ENCODE measurements around the gene GIT2.
"Not testable (repeated sequence)": the region's sequence is repeated elsewhere in the genome, so short reads cannot be mapped to it uniquely, and the experiment has no call there.

GIT2 gene

GRCh38 chr12:109995686-109996482 lies at the start of gene GIT2:
Gene GIT2, minus strand, starts transcription at chr12:109996368. Its CDS starts 144 bp downstream, at chr12:109996224.
- DNase-seq: peak; percentile 59

GRCh38 chr12:110042264-110042663 lies 46.1 kb upstream of the GIT2 start:
- no peak for DNase-seq

GRCh38 chr12:110039085-110039807 lies 43.1 kb upstream of the GIT2 start:
- no peak for DNase-seq

- DNase-seq: no peak
Measured at GRCh38 chr12:110038741-110039084, 42.5 kb upstream of the GIT2 start.

- DNase-seq: no peak
Measured at GRCh38 chr12:110037315-110037714, 41.1 kb upstream of the GIT2 start.

GRCh38 chr12:110035534-110036104 lies 39.5 kb upstream of the GIT2 start:
- DNase-seq: no peak

- no peak for DNase-seq
Measured at GRCh38 chr12:110033888-110034287, 37.7 kb upstream of the GIT2 start.

GRCh38 chr12:110029290-110029815 lies 33.2 kb upstream of the GIT2 start:
- DNase-seq: no peak

- no peak for DNase-seq
Measured at GRCh38 chr12:110028323-110028722, 32.2 kb upstream of the GIT2 start.

- no peak for DNase-seq
Measured at GRCh38 chr12:110024051-110024450, 27.9 kb upstream of the GIT2 start.

- no peak for DNase-seq
Measured at GRCh38 chr12:110023059-110023980, 27.2 kb upstream of the GIT2 start.

GRCh38 chr12:110020956-110021355 lies 24.8 kb upstream of the GIT2 start:
- DNase-seq: no peak

GRCh38 chr12:110015132-110015531 lies 19.0 kb upstream of the GIT2 start:
- peak; percentile 25 for DNase-seq

GRCh38 chr12:110012659-110013058 lies 16.5 kb upstream of the GIT2 start:
- DNase-seq: no peak

GRCh38 chr12:110012137-110012536 lies 16.0 kb upstream of the GIT2 start:
- DNase-seq: no peak

GRCh38 chr12:110010853-110011723 lies 14.9 kb upstream of the GIT2 start:
- no peak for DNase-seq

GRCh38 chr12:110008681-110009398 lies 12.7 kb upstream of the GIT2 start:
- not testable (repeated sequence) for DNase-seq

- peak; percentile 86 for DNase-seq
Measured at GRCh38 chr12:110007881-110008280, 11.7 kb upstream of the GIT2 start.

- no peak for DNase-seq
Measured at GRCh38 chr12:110006115-110006514, 9.9 kb upstream of the GIT2 start.

- DNase-seq: no peak
Measured at GRCh38 chr12:110005319-110005973, 9.3 kb upstream of the GIT2 start.
